ENCODE measurements around the gene NR1H2.

Gene NR1H2

GRCh38 chr19:50393589-50393988, 17.3 kb downstream of the NR1H2 start:
- DNase-seq (ENCODE audit: low read depth) = no peak
- H3K4me3 ChIP-seq (ENCODE audit: low read depth, low read length) = no peak overlapping the region

- no peak overlapping the region for H3K4me3 ChIP-seq (ENCODE audit: low read depth, low read length)
- DNase-seq (ENCODE audit: low read depth) = no peak
Observed at GRCh38 chr19:50394017-50394416, 17.8 kb downstream of the NR1H2 start.

- no peak for DNase-seq (ENCODE audit: low read depth)
- H3K4me3 ChIP-seq (ENCODE audit: low read depth, low read length) = no peak overlapping the region
Observed at GRCh38 chr19:50398675-50399367, 22.6 kb downstream of the NR1H2 start.

GRCh38 chr19:50399368-50399745, 23.1 kb downstream of the NR1H2 start:
- DNase-seq (ENCODE audit: low read depth) = no peak
- H3K4me3 ChIP-seq (ENCODE audit: low read depth, low read length) = no peak overlapping the region

GRCh38 chr19:50401605-50402450, 25.6 kb downstream of the NR1H2 start:
- DNase-seq (ENCODE audit: low read depth) = no peak
- no peak overlapping the region for H3K4me3 ChIP-seq (ENCODE audit: low read depth, low read length)

- no peak overlapping the region for H3K4me3 ChIP-seq (ENCODE audit: low read depth, low read length)
- no peak for DNase-seq (ENCODE audit: low read depth)
Observed at GRCh38 chr19:50402544-50403301, 26.5 kb downstream of the NR1H2 start.

GRCh38 chr19:50406156-50406820, 30.0 kb downstream of the NR1H2 start:
- DNase-seq (ENCODE audit: low read depth) = no peak
- H3K4me3 ChIP-seq (ENCODE audit: low read depth, low read length) = no peak overlapping the region

- no peak for DNase-seq (ENCODE audit: low read depth)
- no peak overlapping the region for H3K4me3 ChIP-seq (ENCODE audit: low read depth, low read length)
Observed at GRCh38 chr19:50406829-50407228, 30.6 kb downstream of the NR1H2 start.

- no peak for DNase-seq (ENCODE audit: low read depth)
- H3K4me3 ChIP-seq (ENCODE audit: low read depth, low read length) = no peak overlapping the region
Observed at GRCh38 chr19:50409347-50409746, 33.1 kb downstream of the NR1H2 start.

- no peak for DNase-seq (ENCODE audit: low read depth)
- no peak overlapping the region for H3K4me3 ChIP-seq (ENCODE audit: low read depth, low read length)
Observed at GRCh38 chr19:50410109-50410508, 33.9 kb downstream of the NR1H2 start.

- H3K4me3 ChIP-seq (ENCODE audit: low read depth, low read length) = no peak overlapping the region
- no peak for DNase-seq (ENCODE audit: low read depth)
Observed at GRCh38 chr19:50412419-50412818, 36.2 kb downstream of the NR1H2 start.

- H3K4me3 ChIP-seq (ENCODE audit: low read depth, low read length) = no peak overlapping the region
- no peak for DNase-seq (ENCODE audit: low read depth)
Observed at GRCh38 chr19:50413096-50413495, 36.8 kb downstream of the NR1H2 start.

- no peak for DNase-seq (ENCODE audit: low read depth)
- no peak overlapping the region for H3K4me3 ChIP-seq (ENCODE audit: low read depth, low read length)
Observed at GRCh38 chr19:50413531-50413930, 37.3 kb downstream of the NR1H2 start.

- no peak overlapping the region for H3K4me3 ChIP-seq (ENCODE audit: low read depth, low read length)
Observed at GRCh38 chr19:50414864-50415660, 38.8 kb downstream of the NR1H2 start.

GRCh38 chr19:50415661-50416033, 39.4 kb downstream of the NR1H2 start:
- H3K4me3 ChIP-seq (ENCODE audit: low read depth, low read length) = no peak overlapping the region
- no peak for DNase-seq (ENCODE audit: low read depth)

More at GRCh38 chr19:50414864-50415660, 38.8 kb downstream of the NR1H2 start:
- DNase-seq (ENCODE audit: low read depth) = no peak

- H3K4me3 ChIP-seq (ENCODE audit: low read depth, low read length) = no peak overlapping the region
- DNase-seq (ENCODE audit: low read depth) = no peak
Observed at GRCh38 chr19:50416034-50416977, 40.0 kb downstream of the NR1H2 start.

GRCh38 chr19:50417111-50418081, 41.1 kb downstream of the NR1H2 start:
- DNase-seq (ENCODE audit: low read depth) = no peak
- no peak overlapping the region for H3K4me3 ChIP-seq (ENCODE audit: low read depth, low read length)
